Measurements from ENCODE around the gene CCDC191.

The CCDC191 gene, protein sequence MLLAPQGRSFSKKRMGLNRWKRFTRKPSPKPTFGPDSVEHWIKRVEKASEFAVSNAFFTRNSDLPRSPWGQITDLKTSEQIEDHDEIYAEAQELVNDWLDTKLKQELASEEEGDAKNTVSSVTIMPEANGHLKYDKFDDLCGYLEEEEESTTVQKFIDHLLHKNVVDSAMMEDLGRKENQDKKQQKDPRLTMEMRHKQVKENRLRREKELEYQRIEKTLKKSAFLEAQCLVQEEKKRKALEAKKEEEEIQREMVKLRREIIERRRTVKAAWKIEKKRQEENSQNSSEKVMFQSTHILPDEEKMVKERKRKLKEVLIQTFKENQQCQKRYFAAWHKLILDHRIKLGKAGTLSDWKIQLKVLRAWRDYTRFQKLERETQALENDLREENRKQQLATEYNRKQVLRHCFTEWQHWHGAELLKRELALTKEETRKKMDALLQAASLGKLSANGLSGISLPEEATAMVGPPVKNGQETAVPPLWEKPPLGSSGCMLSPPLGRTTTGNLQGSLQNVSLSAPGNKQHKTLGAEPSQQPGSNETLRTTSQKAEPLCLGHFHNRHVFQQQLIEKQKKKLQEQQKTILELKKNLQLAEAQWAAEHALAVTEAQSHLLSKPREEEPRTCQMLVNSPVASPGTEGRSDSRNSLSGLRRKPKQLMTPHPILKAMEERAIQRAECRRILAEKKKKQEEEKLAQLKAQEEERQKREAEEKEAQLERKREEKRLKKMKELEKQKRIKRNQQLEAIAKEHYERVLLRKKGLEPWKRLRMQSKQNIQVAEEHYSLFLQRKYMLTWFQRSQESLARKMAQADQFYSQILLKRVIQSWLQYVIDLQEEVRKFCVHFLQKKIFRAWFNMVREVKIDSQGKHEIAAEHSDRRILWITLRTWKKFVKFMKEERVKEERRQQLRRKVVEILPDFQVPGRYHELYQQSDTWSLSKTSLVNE

DNA sequence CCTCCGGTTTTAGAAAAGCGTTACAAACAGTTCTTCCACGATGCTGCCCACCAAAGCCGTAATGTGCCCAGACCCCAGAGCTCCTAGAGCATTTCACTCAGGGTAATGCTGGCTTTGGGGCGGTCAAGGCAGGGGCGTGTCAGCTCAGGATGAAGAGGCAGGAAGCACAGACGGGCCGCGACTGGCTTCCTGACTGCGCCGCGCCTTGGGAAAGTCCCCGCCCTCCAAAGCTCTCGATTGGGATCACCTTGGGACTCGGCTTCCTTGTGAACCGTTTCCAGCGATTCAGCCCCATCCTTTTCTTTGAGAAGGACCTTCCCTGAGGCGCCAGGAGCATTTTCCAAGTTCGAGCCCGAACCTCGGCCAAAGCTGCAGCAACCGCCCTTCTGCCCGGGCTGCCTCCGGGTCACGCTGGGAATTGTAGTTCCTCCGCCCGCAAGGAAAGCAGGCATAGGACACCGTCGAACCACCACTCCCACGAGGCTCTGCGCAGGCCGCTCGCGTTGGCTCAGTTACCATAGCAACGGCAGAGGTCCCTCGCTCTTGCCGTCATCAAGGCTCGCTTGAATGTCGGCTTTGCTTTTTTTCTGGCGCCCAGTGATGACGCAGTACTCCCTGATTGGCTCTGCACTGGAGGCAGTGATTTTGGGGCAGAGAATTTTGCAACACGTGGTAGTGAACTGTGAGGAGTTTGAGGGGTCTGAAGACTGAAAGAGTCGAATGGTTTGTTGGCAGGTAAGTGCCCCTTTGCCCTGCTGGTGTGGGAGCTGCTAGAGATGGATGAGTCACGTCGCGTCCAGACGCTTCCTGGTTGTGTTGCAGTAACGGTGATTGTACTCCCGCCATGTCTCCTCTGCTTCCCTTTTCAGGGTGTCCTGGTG lies at the start of gene CCDC191, which contains the start of gene QTRT2:
Gene CCDC191 (minus strand): TSS at position 397 of the 881 bp plus-strand sequence. CDS start 60 bp downstream, at position 337.
Gene QTRT2 (plus strand): TSS at position 608 of the 881 bp plus-strand sequence. CDS start 8,521 bp downstream, outside the sequence.
- DNase-seq (ENCODE audit: low read depth in 2 of 2), result peak; percentile 97 to 99

DNA sequence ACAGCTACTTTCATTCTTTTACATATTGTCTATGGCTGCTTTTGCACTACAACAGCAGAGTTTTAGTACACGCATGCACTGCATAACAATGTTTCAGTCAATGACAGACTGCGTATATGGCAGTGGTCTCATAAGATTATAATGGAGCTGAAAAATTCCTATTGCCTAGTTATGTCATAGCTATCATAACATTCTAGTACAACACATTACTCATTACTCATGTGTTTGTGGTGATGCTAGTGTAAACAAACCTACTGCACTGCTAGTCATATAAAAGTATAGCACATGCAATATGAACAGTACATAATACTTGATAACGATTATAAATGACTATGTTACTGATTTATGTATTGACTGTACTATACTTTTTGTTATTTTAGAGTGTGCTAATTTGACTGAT lies 48.1 kb upstream of the CCDC191 start:
- no peak for DNase-seq (ENCODE audit: low read depth in 2 of 2)

DNA sequence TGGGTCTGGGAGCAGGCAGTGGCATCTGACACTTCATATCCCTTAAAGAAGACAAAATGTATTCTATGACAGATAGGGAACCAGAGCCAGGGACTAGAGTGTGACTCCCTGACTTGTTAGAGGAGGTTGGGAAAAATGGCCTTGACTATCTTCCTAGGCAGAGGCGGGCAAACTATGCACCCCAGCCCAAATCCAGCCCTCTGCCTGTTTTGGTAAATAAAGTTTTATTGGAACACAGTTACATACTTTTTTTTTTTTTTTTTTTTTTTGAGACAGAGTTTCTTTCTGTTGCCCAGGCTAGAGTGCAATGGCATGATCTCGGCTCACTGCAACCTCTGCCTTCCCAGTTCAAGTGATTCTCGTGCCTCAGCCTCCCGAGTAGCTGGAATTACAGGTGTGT lies 47.5 kb upstream of the CCDC191 start:
- DNase-seq (ENCODE audit: low read depth in 2 of 2), result no peak

DNA sequence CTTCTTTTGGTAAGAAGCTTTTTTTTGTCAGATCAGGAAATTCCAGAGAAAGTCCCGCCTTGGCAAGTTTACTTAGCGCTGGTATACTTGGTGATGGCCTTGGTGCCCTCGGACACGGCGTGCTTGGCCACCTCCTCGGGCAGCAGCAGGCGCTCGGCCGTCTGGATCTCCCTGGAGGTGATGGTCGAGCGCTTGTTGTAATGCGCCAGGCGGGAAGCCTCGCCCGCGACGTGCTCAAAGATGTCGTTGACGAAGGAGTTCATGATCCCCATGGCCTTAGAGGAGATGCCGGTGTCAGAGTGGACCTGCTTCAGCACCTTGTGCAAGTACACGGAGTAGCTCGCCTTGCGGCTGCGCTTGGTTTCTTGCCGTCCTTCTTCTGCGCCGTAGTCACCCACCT lies 46.9 kb upstream of the CCDC191 start:
- DNase-seq (ENCODE audit: low read depth in 2 of 2), result no peak

DNA sequence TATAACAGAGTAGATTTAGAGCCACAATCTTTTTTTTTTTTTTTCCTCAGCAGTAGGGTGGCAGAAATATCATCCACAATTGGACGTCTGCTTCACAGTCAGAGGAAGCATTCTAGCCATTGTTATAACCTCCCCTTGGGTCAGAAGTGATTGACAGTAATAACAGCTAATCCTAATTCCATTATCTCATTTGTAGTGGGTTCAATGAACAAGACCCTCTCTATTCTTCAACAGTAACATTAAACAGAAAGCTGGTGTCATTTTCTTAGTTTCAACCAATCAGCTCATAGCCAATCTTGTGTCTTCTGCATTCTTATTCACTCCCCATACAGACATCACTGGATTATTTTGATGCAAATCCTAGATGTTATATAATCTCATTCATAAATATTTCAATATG lies 44.8 kb upstream of the CCDC191 start:
- DNase-seq (ENCODE audit: low read depth in 2 of 2), result no peak

DNA sequence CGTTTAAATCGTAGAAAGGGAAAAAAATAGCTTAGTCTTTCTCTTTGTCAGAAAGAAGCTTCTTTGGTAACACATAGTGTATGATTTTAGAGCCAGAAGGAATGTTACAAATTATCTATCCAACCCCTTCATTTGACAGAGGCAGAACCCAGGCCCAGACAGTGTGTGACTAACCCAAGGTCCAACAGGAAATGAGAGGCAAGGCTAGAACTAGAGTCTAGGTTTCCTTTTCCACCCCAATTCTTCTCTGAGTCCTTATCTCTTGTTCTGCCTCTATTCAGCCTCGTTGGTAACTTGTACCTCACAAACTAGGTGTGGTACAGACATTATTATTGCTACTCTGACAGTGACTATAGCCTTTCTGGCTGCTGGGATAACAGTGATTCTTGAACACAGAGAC lies 39.5 kb upstream of the CCDC191 start:
- DNase-seq (ENCODE audit: low read depth in 2 of 2), result no peak

DNA sequence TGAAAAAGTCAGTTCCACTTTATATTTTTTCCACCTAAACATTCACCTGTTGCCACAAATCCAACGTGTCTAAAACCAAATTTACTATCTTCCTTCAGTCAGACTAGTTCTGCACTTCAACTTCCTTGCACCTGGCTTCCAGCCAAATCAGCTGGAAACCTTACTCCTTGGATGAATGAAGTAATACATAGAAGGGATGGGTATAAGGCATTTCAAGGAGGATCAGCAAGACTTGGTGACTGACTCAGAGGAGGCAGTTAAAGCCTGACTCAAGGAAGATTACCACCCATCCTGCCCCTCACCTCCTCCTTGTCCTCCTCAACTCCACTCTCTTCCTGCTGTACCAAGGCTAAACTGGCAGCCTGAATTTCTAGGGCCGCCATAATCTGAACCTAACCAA lies 37.3 kb upstream of the CCDC191 start:
- DNase-seq (ENCODE audit: low read depth in 2 of 2), result no peak

DNA sequence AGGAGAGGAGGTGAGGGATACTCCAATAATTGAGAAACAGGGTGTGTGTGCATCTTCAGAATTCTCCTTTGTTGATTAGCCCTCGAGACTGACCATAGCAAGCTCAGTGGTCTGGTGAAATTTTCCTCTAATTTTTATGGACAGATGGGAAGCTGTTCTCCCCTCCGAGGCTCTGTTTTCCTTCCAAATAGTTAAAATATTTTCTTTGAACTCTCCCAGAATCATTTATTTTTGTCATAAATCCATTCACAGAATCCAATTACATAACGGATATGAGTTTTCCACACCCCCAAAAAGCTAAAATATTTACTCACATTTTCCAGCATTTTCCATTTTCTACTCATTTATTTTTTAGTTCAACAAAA lies 36.7 kb upstream of the CCDC191 start:
- DNase-seq (ENCODE audit: low read depth in 2 of 2), result no peak

DNA sequence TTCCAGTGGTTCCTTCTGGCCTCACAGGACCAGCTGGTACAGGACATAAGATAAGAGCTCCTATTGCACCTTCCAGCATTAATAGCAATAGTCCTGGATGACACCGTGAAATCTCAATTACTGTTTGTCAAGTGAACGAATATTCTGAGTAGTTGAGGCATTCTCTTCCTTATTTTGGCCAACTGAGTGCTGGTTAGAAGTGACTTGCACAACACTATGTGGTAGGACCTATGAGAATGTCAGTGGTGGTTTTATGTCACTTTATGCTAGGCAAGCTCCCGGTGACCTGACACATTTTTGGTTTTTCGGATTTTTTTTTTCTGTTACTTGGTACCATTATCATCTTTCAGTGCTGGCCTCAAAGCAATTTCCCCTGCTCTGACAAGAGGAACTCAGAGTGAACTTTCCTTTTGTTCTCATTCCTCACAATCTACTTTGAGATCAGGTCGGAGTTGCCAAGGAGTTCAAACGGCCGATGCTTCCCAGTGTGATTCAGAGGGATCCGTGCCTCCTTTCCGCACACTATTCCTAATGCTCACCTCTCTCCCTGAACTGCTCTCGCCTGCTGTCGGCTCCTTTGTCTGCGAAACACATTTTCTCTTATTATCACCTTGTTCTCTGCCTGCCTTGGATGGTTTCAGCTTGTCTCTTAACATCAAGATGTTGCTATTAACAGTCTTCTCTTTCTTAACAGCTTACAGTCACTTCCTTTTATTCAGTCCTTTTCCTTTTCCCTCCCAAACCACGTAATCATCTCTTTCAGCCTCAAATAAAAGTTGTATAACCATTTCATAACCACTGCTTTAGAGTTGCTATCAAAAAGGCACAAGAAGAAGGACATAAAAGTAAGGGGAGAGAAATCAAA lies 36.1 kb upstream of the CCDC191 start:
- no peak for DNase-seq (ENCODE audit: low read depth in 2 of 2)

DNA sequence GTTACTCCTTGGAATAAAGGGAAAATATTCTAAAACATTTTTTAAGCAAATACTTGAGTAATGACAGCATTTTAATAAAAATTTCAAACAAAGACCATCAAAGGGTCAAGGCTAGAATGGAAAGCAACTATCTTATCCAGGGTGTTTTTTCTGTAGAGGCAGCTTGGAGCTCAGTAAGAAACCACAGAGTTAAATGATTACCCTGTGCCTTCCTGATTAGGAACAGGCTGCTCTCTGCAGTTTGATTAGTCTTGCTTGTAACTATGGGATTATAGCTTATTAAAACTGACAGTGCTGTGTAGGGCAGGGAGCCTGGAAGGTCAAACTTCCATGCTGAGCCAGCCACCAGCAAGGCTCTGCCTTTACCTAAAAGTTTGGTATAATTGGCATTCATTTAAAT lies 33.3 kb upstream of the CCDC191 start:
- DNase-seq (ENCODE audit: low read depth in 2 of 2), result no peak

DNA sequence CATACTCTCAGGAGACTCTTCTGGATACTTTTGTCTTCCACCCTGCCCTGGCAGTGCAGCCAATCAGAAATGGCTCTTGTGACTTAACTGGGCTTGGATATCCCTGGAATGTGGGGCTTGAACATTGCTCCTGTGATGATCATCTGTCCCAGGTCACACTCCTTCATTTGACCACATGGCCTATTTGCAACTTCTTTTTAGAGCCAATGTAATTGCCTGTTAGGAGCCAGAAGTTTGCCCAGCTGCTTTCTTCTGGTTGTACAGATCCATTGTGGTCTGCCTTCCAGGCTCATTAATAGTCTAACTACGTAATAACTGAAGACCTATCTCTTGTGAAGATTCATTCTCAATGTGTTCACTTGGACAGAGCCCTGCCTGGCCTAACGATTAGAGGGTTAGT lies 30.0 kb upstream of the CCDC191 start:
- DNase-seq (ENCODE audit: low read depth in 2 of 2), result no peak

DNA sequence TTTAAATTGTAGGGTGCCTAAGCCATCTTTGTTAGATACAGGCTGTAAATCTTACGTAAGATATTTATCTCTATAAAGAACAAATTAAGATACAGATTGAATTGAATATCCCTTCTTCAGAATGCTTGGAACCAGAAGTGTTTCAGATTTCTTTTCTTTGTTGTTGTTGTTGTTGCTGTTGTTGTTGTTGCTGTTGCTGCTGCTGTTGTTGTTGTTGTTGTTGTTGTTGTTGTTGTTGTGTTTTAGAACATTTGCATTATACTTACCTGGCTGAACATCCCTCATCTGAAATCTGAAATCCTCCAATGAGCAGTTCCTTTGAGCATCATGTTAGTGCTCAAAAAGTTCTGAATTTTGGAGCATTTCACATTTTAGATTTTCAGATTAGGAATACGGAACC lies 26.8 kb upstream of the CCDC191 start:
- DNase-seq (ENCODE audit: low read depth in 2 of 2), result no peak

DNA sequence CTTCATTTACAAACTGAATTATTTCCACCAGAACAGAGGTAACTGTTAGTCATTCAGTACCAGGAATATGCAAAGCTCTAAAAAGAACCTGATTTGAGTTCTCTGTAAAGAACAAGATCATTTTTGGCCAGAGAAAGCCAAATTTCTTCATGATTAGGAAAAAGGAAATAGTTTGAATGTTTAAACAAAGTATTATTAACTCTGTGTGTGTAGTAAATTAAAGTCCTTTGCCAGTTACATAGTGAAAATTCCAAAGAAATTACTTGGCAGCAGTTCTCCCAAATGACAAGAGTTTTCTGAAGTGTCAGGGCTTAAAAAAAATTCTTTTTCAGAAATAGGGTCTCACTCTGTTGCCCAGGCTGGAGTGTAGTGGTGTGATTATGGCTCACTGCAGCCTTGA lies 24.7 kb upstream of the CCDC191 start:
- DNase-seq (ENCODE audit: low read depth in 2 of 2), result no peak

DNA sequence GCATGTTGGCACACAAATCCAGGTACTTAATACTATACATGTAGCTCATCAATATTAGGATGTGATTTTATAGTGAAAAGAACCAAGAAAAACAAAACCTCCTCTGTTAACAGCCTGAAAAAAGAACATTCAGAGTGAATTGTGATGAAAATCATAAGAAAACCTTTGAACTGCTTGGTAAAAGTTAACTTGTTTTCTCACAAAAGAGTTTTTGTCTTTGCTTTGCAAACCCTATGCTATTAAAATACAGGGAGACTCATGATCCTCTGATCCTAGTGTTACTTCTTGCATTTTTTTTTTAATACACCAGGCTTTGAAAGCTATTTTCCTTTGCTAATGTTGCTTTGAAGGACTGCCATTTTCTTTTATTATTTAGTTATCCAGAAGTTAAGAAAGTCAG lies 23.9 kb upstream of the CCDC191 start:
- no peak for DNase-seq (ENCODE audit: low read depth in 2 of 2)

DNA sequence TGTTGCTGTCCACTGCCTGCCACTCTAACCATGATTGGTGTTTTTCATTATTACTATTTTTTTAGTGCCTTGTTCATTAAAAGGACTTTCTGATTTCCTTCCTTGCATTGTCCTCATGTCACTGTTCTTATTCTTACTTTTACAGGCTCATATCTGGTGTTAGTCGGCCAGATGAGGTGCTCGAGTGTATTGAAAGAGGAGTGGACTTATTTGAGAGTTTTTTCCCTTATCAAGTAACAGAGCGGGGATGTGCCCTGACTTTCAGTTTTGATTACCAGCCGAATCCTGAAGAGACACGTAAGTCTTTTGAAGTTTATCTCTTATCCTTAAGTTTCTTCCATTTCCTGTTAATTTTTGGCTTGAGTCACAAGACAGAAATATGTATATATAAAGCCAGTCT lies 23.4 kb upstream of the CCDC191 start:
- no peak for DNase-seq (ENCODE audit: low read depth in 2 of 2)

DNA sequence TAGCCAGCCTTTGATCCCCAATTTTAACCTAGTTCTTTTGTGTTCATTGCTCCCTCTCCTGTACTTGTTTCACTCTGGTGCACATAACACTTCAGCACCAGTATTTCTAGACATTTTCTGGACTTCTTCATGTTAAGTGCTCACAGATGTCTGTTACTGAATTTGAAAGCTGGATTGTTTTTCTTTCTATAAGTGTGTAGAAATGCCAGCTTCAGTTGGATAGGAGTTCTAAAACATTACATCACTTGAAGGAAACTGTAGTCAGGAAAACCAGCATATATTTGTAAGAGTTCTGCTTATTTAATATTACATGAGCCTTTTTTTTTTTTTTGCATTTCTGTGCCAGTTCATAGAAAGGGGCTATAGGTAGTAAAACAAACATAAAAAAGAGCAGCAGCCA lies 21.8 kb upstream of the CCDC191 start:
- no peak for DNase-seq (ENCODE audit: low read depth in 2 of 2)

DNA sequence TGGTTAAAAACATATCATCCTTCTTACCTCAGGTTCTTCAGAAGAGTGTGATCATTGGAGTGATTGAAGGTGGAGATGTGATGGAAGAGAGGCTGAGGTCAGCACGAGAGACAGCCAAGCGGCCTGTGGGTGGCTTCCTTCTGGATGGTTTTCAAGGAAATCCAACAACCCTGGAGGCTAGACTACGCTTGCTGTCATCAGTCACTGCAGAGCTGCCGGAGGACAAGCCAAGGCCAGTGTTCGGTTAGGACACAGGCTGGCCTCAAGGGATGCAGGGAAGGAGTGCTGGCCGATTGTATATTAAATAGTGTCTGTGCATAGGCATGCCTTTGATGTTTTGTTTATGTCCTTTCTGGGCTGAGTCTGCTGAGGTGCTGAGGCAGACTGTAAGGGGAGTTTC lies 20.4 kb upstream of the CCDC191 start:
- DNase-seq (ENCODE audit: low read depth in 2 of 2), result no peak

DNA sequence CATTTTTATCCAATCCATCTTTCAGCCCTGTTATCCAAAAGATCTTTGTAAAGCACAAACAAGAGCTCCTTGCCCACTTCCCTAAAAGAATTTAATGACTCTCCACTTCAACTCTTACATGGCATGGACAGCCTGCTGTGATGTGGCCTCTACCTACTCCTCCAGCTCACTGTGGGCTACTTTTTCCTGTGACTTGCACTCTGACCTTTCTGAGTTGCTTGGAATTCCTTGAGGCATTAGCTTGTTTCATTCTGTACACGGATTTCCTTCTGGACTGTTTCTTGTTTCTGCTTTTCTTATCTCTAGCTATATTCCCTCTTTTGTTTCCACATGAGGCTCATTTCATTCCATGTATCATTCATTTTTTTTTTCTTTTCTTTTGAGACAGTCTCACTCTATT lies 15.5 kb upstream of the CCDC191 start:
- no peak for DNase-seq (ENCODE audit: low read depth in 2 of 2)

DNA sequence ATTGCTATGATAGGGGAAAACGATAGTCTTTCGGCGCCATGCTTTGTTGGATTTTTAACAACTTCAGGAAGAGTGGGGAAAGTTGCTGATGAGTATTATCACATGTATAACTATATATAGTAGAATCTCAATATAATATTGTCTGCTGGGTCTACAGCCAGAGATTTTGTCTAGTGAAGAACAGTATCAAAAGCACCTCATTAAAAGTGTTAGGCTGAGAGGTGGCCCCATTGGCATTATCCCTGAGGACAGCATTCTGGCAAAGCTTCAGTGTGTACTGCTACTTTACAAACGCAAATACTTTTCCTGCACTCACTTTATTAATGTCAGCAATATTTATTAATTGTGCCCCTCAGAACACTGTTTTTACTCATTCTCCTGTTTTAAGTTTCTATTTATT lies 12.0 kb upstream of the CCDC191 start:
- no peak for DNase-seq (ENCODE audit: low read depth in 2 of 2)

DNA sequence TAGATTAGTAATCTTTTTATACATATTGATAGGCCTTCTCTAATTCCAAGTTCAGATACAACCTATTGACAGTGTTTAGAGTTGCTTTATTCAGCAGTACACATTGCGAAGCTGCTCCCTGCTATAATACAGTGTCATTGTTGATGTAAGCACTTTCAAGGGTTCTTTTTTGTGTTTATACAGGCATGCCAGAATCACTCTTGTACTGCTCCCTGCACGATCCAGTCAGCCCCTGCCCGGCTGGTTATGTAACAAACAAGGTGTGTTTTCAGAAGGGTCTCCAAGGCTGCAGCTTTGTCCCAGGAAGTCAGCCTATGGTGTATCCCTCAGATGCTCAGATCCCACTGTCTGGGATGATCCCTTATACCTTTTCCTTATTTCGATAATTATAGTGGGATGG lies 11.5 kb upstream of the CCDC191 start:
- DNase-seq (ENCODE audit: low read depth in 2 of 2), result no peak
